ENCODE measurements around the gene KCNH1. TPM values are rescaled to one million over a fixed set of nuclear protein-coding genes. Genes with fewer than 3 reads are reported as not detected.

Gene KCNH1
- total and polyA plus RNA-seq, 4 donors, result 0.02 to 0.31 TPM; not detected in 2

GRCh38 chr1:210777914-210778313 lies 356.0 kb downstream of the KCNH1 start:
- 89% methylated on average over 2 of the region's 2 CpGs for WGBS, 2 donors
- no peak for TF ChIP-seq CTCF (IDR thresholded peaks at IDR 0.05; ENCODE audit: control extremely low read depth, extremely low read depth)
- Histone ChIP-seq H3K9me3 (ENCODE audit: control insufficient read depth in 4 of 4, insufficient read depth in 3 of 4, low read length in 3 of 4) (peaks cover 0 to 2% (median 0%) of the 10 kb centered on the region in 4 donors), H3K27me3 (ENCODE audit: control insufficient read depth in 3 of 3, insufficient read depth in 3 of 3, low read length in 2 of 3) (no peaks in the 10 kb centered on the region), H3K36me3 (ENCODE audit: control insufficient read depth in 4 of 4, insufficient read depth in 4 of 4, low read length in 4 of 4) (no peaks in the 10 kb centered on the region), H3K4me3 (no peak overlapping the region), H3K9ac (ENCODE audit: insufficient read depth in 1 of 2, low read length in 2 of 2) (no peak overlapping the region), H3K4me1 (ENCODE audit: control insufficient read depth in 5 of 5, insufficient read depth in 5 of 5, low read length in 5 of 5) (no peaks in the 10 kb centered on the region), H3K27ac (ENCODE audit: low read depth in 1 of 2, low read length in 1 of 2) (no peak overlapping the region)
- DNase-seq, result no peak
- no peak for ATAC-seq (ENCODE audit: insufficient read depth, low FRiP score)

- no peaks in the 10 kb centered on the region for H3K4me1 ChIP-seq (ENCODE audit: control insufficient read depth in 5 of 5, insufficient read depth in 5 of 5, low read length in 5 of 5)
- no peak for TF ChIP-seq CTCF (IDR thresholded peaks at IDR 0.05; ENCODE audit: control extremely low read depth, extremely low read depth)
- DNase-seq (no peak), ATAC-seq (ENCODE audit: insufficient read depth, low FRiP score) (no peak)
- H3K27ac ChIP-seq (ENCODE audit: low read depth in 1 of 2, low read length in 1 of 2), result no peak overlapping the region
- H3K9ac ChIP-seq (ENCODE audit: insufficient read depth in 1 of 2, low read length in 2 of 2), result no peak overlapping the region
- no peaks in the 10 kb centered on the region for H3K27me3 ChIP-seq (ENCODE audit: control insufficient read depth in 3 of 3, insufficient read depth in 3 of 3, low read length in 2 of 3)
- 78 to 80% methylated on average over 3 of the region's 3 CpGs for WGBS, 2 donors
- H3K9me3 ChIP-seq (ENCODE audit: control insufficient read depth in 4 of 4, insufficient read depth in 3 of 4, low read length in 3 of 4), result peaks cover 0 to 2% (median 0%) of the 10 kb centered on the region in 4 donors
- H3K4me3 ChIP-seq, result no peak overlapping the region
- H3K36me3 ChIP-seq (ENCODE audit: control insufficient read depth in 4 of 4, insufficient read depth in 4 of 4, low read length in 4 of 4), result no peaks in the 10 kb centered on the region
Measured at GRCh38 chr1:210776712-210777111, 357.2 kb downstream of the KCNH1 start.

DNA sequence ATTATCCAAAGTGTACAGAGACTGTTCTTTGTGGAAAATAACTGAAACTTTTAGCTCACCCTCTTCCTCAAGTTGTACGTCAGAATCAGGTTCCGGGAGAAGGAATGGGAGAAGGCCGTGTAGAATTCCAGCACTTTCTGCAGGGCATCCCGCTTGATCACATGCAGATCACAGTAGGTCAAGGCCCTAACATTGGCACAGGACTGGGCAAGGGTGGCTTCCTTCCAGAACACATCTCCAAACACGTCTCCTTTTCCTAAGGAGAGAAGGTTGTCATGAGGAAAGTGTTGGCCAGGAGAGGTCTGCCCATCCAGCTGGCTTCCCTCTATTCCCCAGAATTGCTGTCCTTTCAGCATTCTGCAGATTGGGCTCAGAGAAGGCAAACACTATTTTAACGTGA lies 358.7 kb downstream of the KCNH1 start:
- DNase-seq (no peak), ATAC-seq (ENCODE audit: insufficient read depth, low FRiP score) (no peak)
- no peak for TF ChIP-seq CTCF (IDR thresholded peaks at IDR 0.05; ENCODE audit: control extremely low read depth, extremely low read depth)
- no peak overlapping the region for H3K4me3 ChIP-seq
- no peak overlapping the region for H3K9ac ChIP-seq (ENCODE audit: insufficient read depth in 1 of 2, low read length in 2 of 2)
- H3K4me1 ChIP-seq (ENCODE audit: control insufficient read depth in 5 of 5, insufficient read depth in 5 of 5, low read length in 5 of 5), result no peaks in the 10 kb centered on the region
- 85 to 87% methylated on average over 6 of the region's 6 CpGs for WGBS, 2 donors
- H3K27ac ChIP-seq (ENCODE audit: low read depth in 1 of 2, low read length in 1 of 2), result no peak overlapping the region
- no peaks in the 10 kb centered on the region for H3K27me3 ChIP-seq (ENCODE audit: control insufficient read depth in 3 of 3, insufficient read depth in 3 of 3, low read length in 2 of 3)
- H3K36me3 ChIP-seq (ENCODE audit: control insufficient read depth in 4 of 4, insufficient read depth in 4 of 4, low read length in 4 of 4), result no peaks in the 10 kb centered on the region
- H3K9me3 ChIP-seq (ENCODE audit: control insufficient read depth in 4 of 4, insufficient read depth in 3 of 4, low read length in 3 of 4), result peaks cover 0 to 2% (median 0%) of the 10 kb centered on the region in 4 donors

GRCh38 chr1:210773450-210773849 lies 360.5 kb downstream of the KCNH1 start:
- Histone ChIP-seq H3K4me1 (ENCODE audit: control insufficient read depth in 5 of 5, insufficient read depth in 5 of 5, low read length in 5 of 5) (no peaks in the 10 kb centered on the region), H3K9ac (ENCODE audit: insufficient read depth in 1 of 2, low read length in 2 of 2) (no peak overlapping the region), H3K27me3 (ENCODE audit: control insufficient read depth in 3 of 3, insufficient read depth in 3 of 3, low read length in 2 of 3) (no peaks in the 10 kb centered on the region), H3K9me3 (ENCODE audit: control insufficient read depth in 4 of 4, insufficient read depth in 3 of 4, low read length in 3 of 4) (peaks cover 0 to 2% (median 0%) of the 10 kb centered on the region in 4 donors), H3K27ac (ENCODE audit: low read depth in 1 of 2, low read length in 1 of 2) (no peak overlapping the region), H3K4me3 (no peak overlapping the region), H3K36me3 (ENCODE audit: control insufficient read depth in 4 of 4, insufficient read depth in 4 of 4, low read length in 4 of 4) (no peaks in the 10 kb centered on the region)
- no peak for TF ChIP-seq CTCF (IDR thresholded peaks at IDR 0.05; ENCODE audit: control extremely low read depth, extremely low read depth)
- ATAC-seq (ENCODE audit: insufficient read depth, low FRiP score) (no peak), DNase-seq (no peak)
- WGBS, 2 donors, result 80 to 87% methylated on average over 2 of the region's 2 CpGs

Measured in lung (tissue), 12 donors.